HCT116 (cell line): ENCODE results near the gene GNAI3. TPM values are rescaled to one million over a fixed set of nuclear protein-coding genes. Genes with fewer than 3 reads are reported as not detected.

Experiments
- ATAC-seq: fragments of 200-7000 bp; cut with Tn5 transposase; 2 replicates; pipeline ENCODE4 v1.9.1; 2020; ENCODE audit warnings: mild to moderate bottlenecking, moderate library complexity
- BruUV-seq: library from RNA; stranded (reverse); fragments of 400-500 nt; replicated peaks from 2 replicates; lab custom pipeline; 2021; lab: Mats Ljungman, UMichigan
- CTCF ChIA-PET: fragments of 300-600 bp; sonication (Branson Sonifier 250); formaldehyde crosslinking; loops from one replicate; lab custom pipeline; 2021; ENCODE audit warnings: antibody characterized with exemption; lab: Charles Lee
- POLR2A ChIA-PET: fragments of 300-600, 350-600 bp; sonication (Branson Sonifier 250); formaldehyde crosslinking; loops from one replicate; lab custom pipeline; 2021; ENCODE audit warnings: antibody characterized with exemption; lab: Charles Lee
- RAD21 ChIA-PET, 2 experiments: fragments of 300-600 bp; sonication (Branson Sonifier 250); formaldehyde crosslinking; loops; one replicate each; lab custom pipeline; 2023; ENCODE audit warnings: low total read pairs in 2 of 2; ENCODE audit not compliant: uncharacterized antibody in 2 of 2, unreplicated experiment in 2 of 2, low non-redundant PET in 1 of 2; lab: Charles Lee
- DNase-seq: peaks from one replicate; pipeline ENCODE4 v3.0.0-alpha.2; 2010; ENCODE audit warnings: low read depth, low spot score
- H2AFZ ChIP-seq: fragments of 200-600 bp; shearing (Covaris generic), sonication (generic); 2 replicates; pipeline ENCODE4 v1.6.1; 2017; ENCODE audit warnings: low read depth, mixed run types, mixed read lengths, antibody characterized with exemption, low read length; ENCODE audit not compliant: poor library complexity, severe bottlenecking
- H3K27ac ChIP-seq: 2 replicates; pipeline ENCODE4 v1.5.1; 2012; ENCODE audit warnings: low read depth, low read length
- H3K27me3 ChIP-seq: fragments of 200-600 bp; sonication (generic); 2 replicates; pipeline ENCODE4 v1.6.1; 2016; ENCODE audit warnings: mixed run types, low read length, mixed read lengths; ENCODE audit not compliant: insufficient read depth
- H3K36me3 ChIP-seq, 2 experiments: fragments of 200-500 bp in 1 of 2; fragments of 200-600 bp in 1 of 2; sonication (Bioruptor generic) in 1 of 2; sonication (generic) in 1 of 2; 2 replicates each; pipeline versions ENCODE4 v1.5.1 to v1.6.1; 2014 to 2016; ENCODE audit warnings: low read length in 2 of 2, inconsistent platforms in 1 of 2, mixed read lengths in 1 of 2, mixed run types in 1 of 2; ENCODE audit not compliant: insufficient read depth in 2 of 2, control insufficient read depth in 1 of 2
- H3K4me1 ChIP-seq, 2 experiments: fragments of 200-600 bp in 1 of 2; sonication (generic) in 1 of 2; 2 replicates each; pipeline versions ENCODE4 v1.5.1 to v1.6.1; 2012 to 2017; ENCODE audit warnings: low read length in 2 of 2, inconsistent platforms in 1 of 2, mild to moderate bottlenecking in 1 of 2, mixed read lengths in 1 of 2, mixed run types in 1 of 2, moderate library complexity in 1 of 2; ENCODE audit not compliant: insufficient read depth in 2 of 2, control insufficient read depth in 1 of 2
- H3K4me2 ChIP-seq: fragments of 200-600 bp; sonication (generic); 2 replicates; pipeline ENCODE4 v1.6.1; 2017; ENCODE audit warnings: mixed run types, low read length, mixed read lengths
- H3K4me3 ChIP-seq, 2 experiments: fragments of 200-600 bp in 1 of 2; sonication (generic) in 1 of 2; replicated peaks in 1 of 2; 2 replicates each; pipeline ENCODE4 v1.5.1; 2011 to 2016; ENCODE audit warnings: low read length in 2 of 2, control low read depth in 1 of 2, low read depth in 1 of 2, mild to moderate bottlenecking in 1 of 2, mixed read lengths in 1 of 2, mixed run types in 1 of 2
- H3K79me2 ChIP-seq: fragments of 200-600 bp; sonication (generic); 2 replicates; pipeline ENCODE4 v1.6.1; 2017; ENCODE audit warnings: mild to moderate bottlenecking, mixed run types, low read length, moderate library complexity, mixed read lengths; ENCODE audit not compliant: insufficient read depth
- H3K9ac ChIP-seq: fragments of 200-600 bp; sonication (generic); 2 replicates; pipeline ENCODE4 v1.6.1; 2016; ENCODE audit warnings: low read length, mixed read lengths
- H3K9me2 ChIP-seq: fragments of 200-600 bp; sonication (generic), shearing (Covaris generic); 2 replicates; pipeline ENCODE4 v1.6.1; 2017; ENCODE audit warnings: mixed run types, mild to moderate bottlenecking, moderate library complexity; ENCODE audit not compliant: insufficient read depth
- H3K9me3 ChIP-seq, 2 experiments: fragments of 200-500 bp in 1 of 2; fragments of 200-600 bp in 1 of 2; sonication (Bioruptor generic) in 1 of 2; sonication (generic) in 1 of 2; 2 replicates each; pipeline ENCODE4 v1.6.1; 2014 to 2017; ENCODE audit warnings: low read length in 2 of 2, mixed read lengths in 2 of 2, inconsistent platforms in 1 of 2, low read depth in 1 of 2, mild to moderate bottlenecking in 1 of 2, mixed run types in 1 of 2, moderate library complexity in 1 of 2; ENCODE audit not compliant: control insufficient read depth in 1 of 2, insufficient read depth in 1 of 2
- H4K20me1 ChIP-seq: fragments of 200-600 bp; sonication (generic), shearing (Covaris generic); 2 replicates; pipeline ENCODE4 v1.6.1; 2017; ENCODE audit warnings: mixed run types, mild to moderate bottlenecking, moderate library complexity; ENCODE audit not compliant: insufficient read depth
- CEBPB ChIP-seq: IDR thresholded peaks from 2 replicates; pipeline ENCODE4 v1.6.1; 2012; ENCODE audit warnings: low read depth
- EGR1 ChIP-seq: IDR thresholded peaks from 2 replicates; pipeline ENCODE4 v1.6.1; 2012; ENCODE audit warnings: low read depth
- ELF1 ChIP-seq: IDR thresholded peaks from 2 replicates; pipeline ENCODE4 v1.6.1; 2012; ENCODE audit warnings: low read depth, borderline replicate concordance
- EZH2 ChIP-seq: fragments of 200-600 bp; sonication (generic); IDR thresholded peaks from 2 replicates; pipeline ENCODE4 v1.6.1; 2017; ENCODE audit warnings: antibody characterized with exemption, mixed run types
- EZH2phosphoT487 ChIP-seq: fragments of 200-600 bp; IDR thresholded peaks from 2 replicates; pipeline ENCODE4 v1.6.1; 2018; ENCODE audit warnings: antibody characterized with exemption, borderline replicate concordance
- JUND ChIP-seq: IDR thresholded peaks from 2 replicates; pipeline ENCODE4 v1.6.1; 2012
- SP1 ChIP-seq: IDR thresholded peaks from 2 replicates; pipeline ENCODE4 v1.6.1; 2012; ENCODE audit warnings: low read depth
- ZNF274 ChIP-seq: fragments of 200-500 bp; sonication (Bioruptor generic); IDR thresholded peaks from 2 replicates; pipeline ENCODE4 v1.6.1; 2014; ENCODE audit warnings: mild to moderate bottlenecking, low read depth, low read length, inconsistent platforms
- intact Hi-C: fragments of 100-400 bp; cut with micrococcal nuclease; formaldehyde crosslinking; loops from 2 replicates; pipeline ENCODE4 v1.10.0; 2022
- total RNA-seq: library from RNA; stranded (reverse); gene quantifications from one replicate; pipeline ENCODE4 v1.2.1, GENCODE V29; 2021; ENCODE audit not compliant: unreplicated experiment
- TF ChIP-seq, protein P1 (sequence below): IDR thresholded peaks from 2 replicates; pipeline ENCODE4 v1.6.1; 2011; ENCODE audit warnings: mild to moderate bottlenecking, low read length, moderate library complexity; ENCODE audit not compliant: insufficient replicate concordance; ENCODE audit errors: extremely low read depth

The GNAI3 gene
- total RNA-seq, 1 experiment from 2014 or later = 9.5 TPM

DNA sequence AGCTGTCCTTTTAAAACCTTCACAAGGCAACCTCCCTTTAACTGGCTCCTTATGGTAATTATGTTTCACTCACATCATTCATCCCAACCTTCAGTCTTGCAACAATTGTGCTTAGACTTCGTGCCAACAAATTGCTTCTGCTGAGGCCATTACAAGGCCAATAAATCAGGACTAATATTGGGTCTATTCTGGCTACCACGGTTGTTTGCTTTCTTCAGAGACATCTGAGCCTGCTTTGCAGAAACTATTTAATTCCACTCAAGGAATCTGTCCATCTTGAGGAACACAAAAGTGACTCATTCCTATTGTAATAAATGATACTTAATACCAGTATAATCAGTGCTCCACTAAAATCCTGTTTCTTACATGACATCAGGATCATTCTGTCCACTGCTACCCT, 104.9 kb downstream of the GNAI3 start:
- H3K4me2 ChIP-seq = no peak overlapping the region
- POLR2A ChIA-PET = no interaction called here
- peaks cover 0 to 21% of the 10 kb centered on the region in 2 experiments; a peak in 3 of 4 replicates for H3K4me1 ChIP-seq

DNA sequence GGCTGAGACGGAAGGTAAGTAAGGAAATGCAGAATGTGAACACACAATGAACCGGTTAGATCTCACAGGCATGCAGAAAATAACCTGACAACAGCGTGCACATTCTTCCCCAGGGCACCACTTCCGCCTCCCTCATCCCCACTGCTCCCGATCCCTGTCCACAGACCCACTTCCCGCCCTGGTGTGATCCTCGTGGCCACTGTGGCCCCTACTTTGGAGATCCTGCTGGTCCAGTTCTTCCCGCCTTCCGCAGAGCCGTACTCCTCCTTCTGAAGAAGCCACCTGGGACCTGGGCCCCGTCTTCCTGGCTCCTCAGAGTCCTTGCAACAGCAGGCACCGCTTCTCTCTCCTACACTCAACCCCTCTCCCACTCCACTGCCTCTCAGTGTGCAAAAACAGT, 106.1 kb downstream of the GNAI3 start:
- Histone ChIP-seq H3K36me3 (no peaks in the 10 kb centered on the region; a peak in 1 of 4 replicates), H3K4me2 (no peak overlapping the region; the same call in 1 of the 2 replicates), H3K9me2 (no peaks in the 10 kb centered on the region), H3K4me3 (no peak overlapping the region), H3K79me2 (no peaks in the 10 kb centered on the region), H2AFZ (no peak overlapping the region), H3K9me3 (no peaks in the 10 kb centered on the region), H3K27me3 (peaks cover 10% of the 10 kb centered on the region; the same call in 1 of the 2 replicates), H3K27ac (no peak overlapping the region)
- intact Hi-C loops = no loop called here
- CTCF ChIA-PET = no interaction called here
- BruUV-seq = no TSS peak
- TF ChIP-seq EZH2 = no peak
- TF ChIP-seq ZNF274 = no peak
- no peak for TF ChIP-seq ELF1
- TF ChIP-seq, all 23 proteins: peak for 0
- Histone ChIP-seq H3K9ac (no peak overlapping the region), H3K4me1 (peaks cover 0 to 24% of the 10 kb centered on the region in 2 experiments; a peak in 3 of 4 replicates), H4K20me1 (no peaks in the 10 kb centered on the region)
- DNase-seq = no peak
- no peak for ATAC-seq
- RAD21 ChIA-PET = no interaction called here
- POLR2A ChIA-PET = no interaction called here

More for the DNA sequence above, 104.9 kb downstream of the GNAI3 start:
- Histone ChIP-seq H3K9me3 (no peaks in the 10 kb centered on the region), H4K20me1 (no peaks in the 10 kb centered on the region), H3K9ac (no peak overlapping the region), H3K36me3 (no peaks in the 10 kb centered on the region), H3K79me2 (no peaks in the 10 kb centered on the region), H2AFZ (no peak overlapping the region), H3K9me2 (no peaks in the 10 kb centered on the region), H3K27me3 (peaks cover 10% of the 10 kb centered on the region; the same call in 1 of the 2 replicates), H3K4me3 (no peak overlapping the region), H3K27ac (no peak overlapping the region)
- RAD21 ChIA-PET = no interaction called here
- intact Hi-C loops = no loop called here
- ATAC-seq = no peak
- DNase-seq = no peak
- no TSS peak for BruUV-seq
- TF ChIP-seq EZH2phosphoT487 = no peak
- TF ChIP-seq CEBPB = no peak
- TF ChIP-seq EGR1 = no peak
- TF ChIP-seq, protein P1, sequence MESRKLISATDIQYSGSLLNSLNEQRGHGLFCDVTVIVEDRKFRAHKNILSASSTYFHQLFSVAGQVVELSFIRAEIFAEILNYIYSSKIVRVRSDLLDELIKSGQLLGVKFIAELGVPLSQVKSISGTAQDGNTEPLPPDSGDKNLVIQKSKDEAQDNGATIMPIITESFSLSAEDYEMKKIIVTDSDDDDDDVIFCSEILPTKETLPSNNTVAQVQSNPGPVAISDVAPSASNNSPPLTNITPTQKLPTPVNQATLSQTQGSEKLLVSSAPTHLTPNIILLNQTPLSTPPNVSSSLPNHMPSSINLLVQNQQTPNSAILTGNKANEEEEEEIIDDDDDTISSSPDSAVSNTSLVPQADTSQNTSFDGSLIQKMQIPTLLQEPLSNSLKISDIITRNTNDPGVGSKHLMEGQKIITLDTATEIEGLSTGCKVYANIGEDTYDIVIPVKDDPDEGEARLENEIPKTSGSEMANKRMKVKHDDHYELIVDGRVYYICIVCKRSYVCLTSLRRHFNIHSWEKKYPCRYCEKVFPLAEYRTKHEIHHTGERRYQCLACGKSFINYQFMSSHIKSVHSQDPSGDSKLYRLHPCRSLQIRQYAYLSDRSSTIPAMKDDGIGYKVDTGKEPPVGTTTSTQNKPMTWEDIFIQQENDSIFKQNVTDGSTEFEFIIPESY = no peak
- TF ChIP-seq JUND = no peak
- TF ChIP-seq SP1 = no peak
- CTCF ChIA-PET = interaction anchor here (3.3 kb wide), 1 partner anchor 13 kb away, joined by 21 read pairs; no protein-coding TSS in a partner anchor
